ENCODE results near the gene CNNM1.

DNA sequence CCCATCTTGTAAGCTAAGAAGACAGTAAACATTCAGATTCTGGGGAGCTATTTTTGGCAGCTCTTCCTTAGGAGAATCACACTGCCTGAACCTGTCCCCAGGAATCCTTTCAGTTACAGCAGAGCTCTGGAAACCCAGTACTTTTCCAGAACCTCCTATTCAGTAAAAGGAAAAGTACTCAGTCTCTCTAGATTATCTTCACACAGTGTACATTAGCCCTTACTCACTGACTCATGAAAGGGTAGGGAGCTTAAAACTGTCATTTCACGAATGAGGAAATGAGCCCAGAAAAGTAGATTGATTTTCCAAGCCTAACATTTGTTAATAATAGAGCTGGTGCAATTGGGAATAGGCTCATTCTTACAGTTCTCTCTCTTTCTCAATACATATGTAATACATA, 3.9 kb upstream of the CNNM1 start:
- no peak for TF ChIP-seq CTCF (IDR thresholded peaks at IDR 0.05)
- no peak for TF ChIP-seq POLR2A (IDR thresholded peaks at IDR 0.05)
- no peak for TF ChIP-seq POLR2AphosphoS5 (IDR thresholded peaks at IDR 0.05)
- no peak for TF ChIP-seq EP300 (IDR thresholded peaks at IDR 0.05)
